Smooth muscle cell of the pulmonary artery (primary cell): ENCODE results near the gene PRC1. TPM values are rescaled to one million over a fixed set of nuclear protein-coding genes. Genes with fewer than 3 reads are reported as not detected.

Source experiments
- total RNA-seq: library from RNA; depleted of rRNA; stranded (reverse); fragments of >200 nt; gene quantifications from 2 replicates; pipeline ENCODE4 v1.2.3, GENCODE V29; 2014

PRC1 gene
- 17.8 and 47.7 TPM in 2 replicates for total RNA-seq

GRCh38 chr15:90994417-90995311, at the start of gene PRC1:
Gene PRC1 (minus strand): TSS chr15:90994535. CDS start chr15:90994417, 118 bp downstream.

GRCh38 chr15:91022075-91022831, 27.9 kb upstream of the PRC1 start, which contains the start of gene VPS33B:
Gene VPS33B (minus strand): TSS chr15:91022594. CDS start chr15:91022249, 345 bp downstream.

GRCh38 chr15:90954712-90955623, 39.4 kb downstream of the PRC1 start, which contains the start of gene RCCD1:
Gene RCCD1 (plus strand): TSS chr15:90954884. CDS start chr15:90956735, 1,851 bp downstream.

GRCh38 chr15:90934949-90935751, 59.2 kb downstream of the PRC1 start, which contains the start of gene UNC45A:
Gene UNC45A (plus strand): TSS chr15:90935285. CDS start chr15:90935325, 40 bp downstream.

GRCh38 chr15:90931828-90932659, 62.3 kb downstream of the PRC1 start, which contains the start of gene HDDC3:
Gene HDDC3 (minus strand): TSS chr15:90932549. CDS start chr15:90932540, 9 bp downstream.

Other genes starting within 250 kb of the PRC1 start
- 108 and 120 TPM in 2 replicates for gene FURIN, start 125.9 kb downstream of the PRC1 start, total RNA-seq
- gene FES, start 110.0 kb downstream of the PRC1 start, total RNA-seq = 17.4 and 23.2 TPM in 2 replicates
- gene MAN2A2, start 91.2 kb downstream of the PRC1 start, total RNA-seq = 79.4 and 84.2 TPM in 2 replicates
- 11.8 and 14.3 TPM in 2 replicates for gene HDDC3, start 62.0 kb downstream of the PRC1 start, total RNA-seq
- 109 and 134 TPM in 2 replicates for gene UNC45A, start 59.2 kb downstream of the PRC1 start, total RNA-seq
- 14.8 and 18.0 TPM in 2 replicates for gene RCCD1, start 39.7 kb downstream of the PRC1 start, total RNA-seq
- 13.4 and 18.2 TPM in 2 replicates for gene VPS33B, start 28.1 kb upstream of the PRC1 start, total RNA-seq
- under 0.01 TPM in 1 of 2 replicates, not detected in the other for gene SV2B, start 105.7 kb upstream of the PRC1 start, total RNA-seq